GM13977 (cell line): ENCODE data around the gene OSBPL6.

ENCODE experiments used
- DNase-seq: peaks from one replicate; pipeline ENCODE4 v3.0.0; 2012; ENCODE audit warnings: low spot score
- in situ Hi-C: fragments of 300-500 bp; cut with MboI; formaldehyde crosslinking; loops from one replicate; pipeline ENCODE4 v1.12.0; 2022; ENCODE audit warnings: low sequenced_read_pairs, low pct_unique_long_range_greater_than_20kb, mixed read lengths, inconsistent platforms; ENCODE audit not compliant: unreplicated experiment
- TF ChIP-seq, protein P1 (sequence below): IDR thresholded peaks from 2 replicates; pipeline ENCODE4 v1.5.1; 2012; ENCODE audit warnings: mild to moderate bottlenecking, control low read depth; ENCODE audit not compliant: insufficient read depth; ENCODE audit errors: extremely low read depth, missing control alignments

OSBPL6 gene

GRCh38 chr2:178374865-178375264, 180.6 kb downstream of the OSBPL6 start:
- TF ChIP-seq, protein P1, sequence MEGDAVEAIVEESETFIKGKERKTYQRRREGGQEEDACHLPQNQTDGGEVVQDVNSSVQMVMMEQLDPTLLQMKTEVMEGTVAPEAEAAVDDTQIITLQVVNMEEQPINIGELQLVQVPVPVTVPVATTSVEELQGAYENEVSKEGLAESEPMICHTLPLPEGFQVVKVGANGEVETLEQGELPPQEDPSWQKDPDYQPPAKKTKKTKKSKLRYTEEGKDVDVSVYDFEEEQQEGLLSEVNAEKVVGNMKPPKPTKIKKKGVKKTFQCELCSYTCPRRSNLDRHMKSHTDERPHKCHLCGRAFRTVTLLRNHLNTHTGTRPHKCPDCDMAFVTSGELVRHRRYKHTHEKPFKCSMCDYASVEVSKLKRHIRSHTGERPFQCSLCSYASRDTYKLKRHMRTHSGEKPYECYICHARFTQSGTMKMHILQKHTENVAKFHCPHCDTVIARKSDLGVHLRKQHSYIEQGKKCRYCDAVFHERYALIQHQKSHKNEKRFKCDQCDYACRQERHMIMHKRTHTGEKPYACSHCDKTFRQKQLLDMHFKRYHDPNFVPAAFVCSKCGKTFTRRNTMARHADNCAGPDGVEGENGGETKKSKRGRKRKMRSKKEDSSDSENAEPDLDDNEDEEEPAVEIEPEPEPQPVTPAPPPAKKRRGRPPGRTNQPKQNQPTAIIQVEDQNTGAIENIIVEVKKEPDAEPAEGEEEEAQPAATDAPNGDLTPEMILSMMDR: no peak
- DNase-seq: no peak
- in situ Hi-C loops: no loop called here

DNA sequence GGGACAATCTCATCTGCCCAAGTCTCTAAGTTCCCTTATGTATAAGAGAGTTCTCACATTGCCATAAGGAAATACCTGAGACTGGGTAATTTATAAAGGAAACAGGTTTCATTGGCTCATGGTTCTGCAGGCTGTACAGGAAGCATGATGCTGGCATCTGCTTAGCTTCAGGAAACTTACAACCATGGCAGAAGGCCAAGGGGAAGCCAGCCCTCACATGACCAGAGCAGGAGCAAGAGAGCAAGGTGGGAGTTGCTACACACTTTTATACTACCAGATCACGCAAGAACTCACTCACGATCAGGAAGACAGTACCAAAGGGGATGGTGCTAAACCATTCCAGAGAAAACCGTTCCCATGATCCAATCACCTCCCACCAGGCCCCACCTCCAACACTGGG, 182.7 kb downstream of the OSBPL6 start:
- TF ChIP-seq, protein P1: no peak
- in situ Hi-C loops: no loop called here
- DNase-seq: no peak

DNA sequence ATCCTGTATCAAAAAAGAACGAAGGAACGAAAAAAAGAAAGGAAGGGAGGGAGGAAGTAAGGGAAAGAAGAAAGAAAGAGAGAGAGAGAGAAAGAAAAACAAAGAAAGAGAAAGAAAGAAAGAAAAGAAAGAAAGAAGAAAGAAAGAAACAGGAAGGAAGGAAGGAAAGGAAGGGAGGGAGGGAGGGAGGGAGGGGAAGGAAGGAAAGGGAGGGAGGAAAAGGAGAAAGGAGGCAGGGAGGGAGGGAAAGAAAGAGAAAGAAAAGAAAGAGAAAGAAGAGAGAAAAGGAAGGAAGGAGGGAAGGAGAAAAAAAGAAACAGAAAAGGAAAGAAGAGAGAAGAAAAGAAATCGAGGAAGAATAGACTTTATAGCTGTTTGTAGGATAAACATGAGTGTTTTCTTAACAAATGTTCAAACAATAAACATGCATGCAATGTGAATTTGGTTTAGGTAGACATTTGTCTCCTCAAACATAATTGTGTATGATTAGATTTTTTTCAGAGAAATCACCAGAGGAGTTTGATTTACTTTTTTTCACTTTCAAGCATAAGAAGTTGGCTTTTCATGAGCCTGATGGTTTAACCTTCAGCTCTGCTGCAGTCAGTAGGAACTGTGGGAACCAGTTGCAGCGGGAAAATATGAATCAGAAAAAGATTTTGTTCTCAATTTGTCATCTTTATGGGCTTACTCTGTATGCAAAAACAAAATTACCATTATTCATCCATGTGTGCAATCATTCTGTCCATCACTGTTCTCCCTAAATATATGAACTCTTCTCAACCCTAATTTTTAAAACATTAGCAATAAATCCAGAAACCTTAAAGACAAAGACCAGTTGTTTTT, 185.1 kb downstream of the OSBPL6 start:
- TF ChIP-seq, protein P1: no peak
- in situ Hi-C loops: no loop called here
- DNase-seq: no peak

DNA sequence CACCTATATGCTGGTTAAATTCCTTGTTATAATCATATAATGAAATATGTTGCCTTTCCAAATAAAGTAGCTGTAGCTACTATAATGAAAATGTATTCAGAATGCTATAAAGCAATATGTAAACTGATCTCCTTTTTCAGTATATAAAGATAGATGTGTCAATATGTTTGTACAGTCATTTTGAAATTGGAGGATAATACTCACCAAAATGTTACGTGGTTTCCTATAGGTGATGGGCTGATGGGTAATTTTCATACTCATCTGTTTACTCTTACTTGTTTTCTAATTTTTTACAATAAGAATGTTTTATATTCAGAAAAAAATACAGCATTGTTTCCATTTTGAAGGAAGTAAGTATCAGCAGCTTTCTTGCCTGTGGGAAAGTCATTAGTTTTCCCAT, 186.5 kb downstream of the OSBPL6 start:
- no peak for DNase-seq
- TF ChIP-seq, protein P1: no peak
- in situ Hi-C loops: no loop called here

DNA sequence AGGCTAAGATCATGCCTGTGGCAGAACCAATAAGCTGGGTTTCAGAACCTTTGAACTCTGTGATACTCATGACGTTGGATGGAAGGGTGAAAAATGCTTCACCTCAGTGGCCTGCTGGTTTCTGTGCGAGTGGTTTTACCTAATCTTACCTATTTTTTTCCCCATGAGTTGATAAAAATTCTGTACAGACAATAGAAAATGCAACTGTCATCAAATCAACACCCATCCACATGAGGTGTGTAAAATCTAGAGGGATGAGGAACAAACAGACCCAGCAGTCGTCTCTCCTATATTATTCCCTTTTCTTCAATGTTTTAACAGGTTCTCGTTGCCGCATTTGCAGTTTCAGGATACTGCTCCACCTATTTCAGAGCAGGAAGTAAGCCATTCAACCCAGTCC, 189.4 kb downstream of the OSBPL6 start:
- TF ChIP-seq, protein P1: no peak
- in situ Hi-C loops: no loop called here
- no peak for DNase-seq

- TF ChIP-seq, protein P1: no peak
- no peak for DNase-seq
- in situ Hi-C loops: no loop called here
Measured at GRCh38 chr2:178385595-178386148, 191.4 kb downstream of the OSBPL6 start.
